ENCODE measurements around the gene ASCC1. TPM values are rescaled to one million over a fixed set of nuclear protein-coding genes. Genes with fewer than 3 reads are reported as not detected.

The ASCC1 gene
- total and polyA plus RNA-seq, 2 donors (not counting 3 experiments of a cell fraction or from before 2014, with no cell fraction given) = 16.0 to 24.9 TPM

DNA sequence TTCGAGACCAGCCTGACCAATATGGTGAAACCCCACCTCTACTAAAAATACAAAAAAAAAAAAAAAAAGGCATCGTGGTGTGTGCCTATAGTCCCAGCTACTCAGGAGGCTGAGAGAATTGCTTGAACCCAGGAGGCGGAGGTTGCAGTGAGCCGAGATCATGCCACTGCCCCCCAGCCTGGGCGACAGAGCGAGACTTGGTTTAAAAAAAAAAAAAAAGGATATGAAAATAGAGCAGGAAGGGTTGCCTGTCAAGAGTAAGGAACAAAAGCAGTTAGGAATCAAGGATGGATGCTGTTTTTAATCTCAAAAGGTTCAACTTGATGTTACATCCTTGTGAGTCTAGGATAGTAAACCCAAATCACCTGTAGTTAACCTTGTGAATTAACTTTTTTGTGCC lies 11.8 kb upstream of the ASCC1 start:
- CTCF ChIA-PET = no interaction called here
- H4K20me1 ChIP-seq (replicated peaks; ENCODE audit: control insufficient read depth, extremely low read depth, insufficient read depth, low read length) = no peaks in the 10 kb centered on the region
- H3K9me1 ChIP-seq (replicated peaks; ENCODE audit: control insufficient read depth, extremely low read depth, insufficient read depth, low read length) = no peaks in the 10 kb centered on the region
- no peak for TF ChIP-seq MYC (IDR thresholded peaks at IDR 0.05; ENCODE audit: low read depth, low read length)
- TF ChIP-seq FOS (IDR thresholded peaks at IDR 0.05; ENCODE audit: borderline replicate concordance, insufficient read depth, low read length) = no peak
- TF ChIP-seq EZH2 (IDR thresholded peaks at IDR 0.05; ENCODE audit: borderline replicate concordance, low read depth, low read length, severe bottlenecking) = no peak
- TF ChIP-seq GATA2 (IDR thresholded peaks at IDR 0.05; ENCODE audit: insufficient read depth, insufficient read length, low read depth, low read length) = no peak
- TF ChIP-seq POLR2AphosphoS5 (IDR thresholded peaks at IDR 0.05; ENCODE audit: insufficient read depth, low read depth, low read length) = no peak
- TF ChIP-seq JUN (IDR thresholded peaks at IDR 0.05; ENCODE audit: borderline replicate concordance, insufficient read depth, insufficient read length, low read depth) = no peak
- no peak for TF ChIP-seq POLR2A (IDR thresholded peaks at IDR 0.05; ENCODE audit: low read depth, low read length)
- no peak for TF ChIP-seq CTCF (IDR thresholded peaks at IDR 0.05; ENCODE audit: extremely low read depth in 1 of 2, insufficient read depth in 1 of 2, low read depth in 1 of 2, low read length in 2 of 2)
- TF ChIP-seq, protein P1, sequence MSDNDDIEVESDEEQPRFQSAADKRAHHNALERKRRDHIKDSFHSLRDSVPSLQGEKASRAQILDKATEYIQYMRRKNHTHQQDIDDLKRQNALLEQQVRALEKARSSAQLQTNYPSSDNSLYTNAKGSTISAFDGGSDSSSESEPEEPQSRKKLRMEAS (IDR thresholded peaks at IDR 0.05; ENCODE audit: insufficient read depth, insufficient read length) = no peak
- FAIRE-seq (no peak), DNase-seq (ENCODE audit: low read depth, low spot score) (no peak)
- no peak overlapping the region for H3K4me2 ChIP-seq (ENCODE audit: insufficient read depth, low read length)
- peaks cover 11% of the 10 kb centered on the region for H3K4me1 ChIP-seq (ENCODE audit: control insufficient read depth, extremely low read depth, insufficient read depth, low read length)
- POLR2A ChIA-PET = interaction anchor here (0.7 kb wide), 1 partner anchor 106 kb away, joined by 3 read pairs; no protein-coding TSS in a partner anchor
- H3K9ac ChIP-seq (replicated peaks; ENCODE audit: extremely low read depth, insufficient read depth, low read length) = no peak overlapping the region
- no peak overlapping the region for H3K27ac ChIP-seq (ENCODE audit: insufficient read depth, low read depth, low read length)
- BruUV-seq (replicated peaks) = no TSS peak
- no peak overlapping the region for H2AFZ ChIP-seq (ENCODE audit: low read depth, low read length)
- no peaks in the 10 kb centered on the region for H3K27me3 ChIP-seq (ENCODE audit: control insufficient read depth in 2 of 2, insufficient read depth in 2 of 2, low read length in 2 of 2)
- no peak overlapping the region for H3K4me3 ChIP-seq (replicated peaks in 1 of 3; ENCODE audit: insufficient read depth in 1 of 3, low read depth in 1 of 3, low read length in 3 of 3)
- no peaks in the 10 kb centered on the region for H3K9me3 ChIP-seq (replicated peaks; ENCODE audit: control insufficient read depth, insufficient read depth, low read length)
- dilution Hi-C loops (cut with MboI; ENCODE audit: extremely low pct_ligation_motif_present, low sequenced_read_pairs) (no loop called here), intact Hi-C loops (cut with micrococcal nuclease) (no loop called here)
- no peaks in the 10 kb centered on the region for H3K79me2 ChIP-seq (ENCODE audit: control insufficient read depth, insufficient read depth, low read length)
- H3K36me3 ChIP-seq (ENCODE audit: control insufficient read depth in 2 of 2, extremely low read depth in 1 of 2, insufficient read depth in 2 of 2, low read length in 2 of 2) = peaks cover 0 to 2% of the 10 kb centered on the region in 2 experiments
